RCC 7860 (cell line): Measurements from ENCODE around the gene RRAGD.

Source experiments
- DNase-seq: peaks from one replicate; pipeline ENCODE4 v3.0.0-alpha.2; 2015; ENCODE audit warnings: low spot score
- FAIRE-seq: peaks from 2 replicates; lab custom pipeline; 2012; peaks lifted over from hg19 to GRCh38; lab: Jason Lieb, UNC

RRAGD gene

GRCh38 chr6:89412071-89413005 is at the start of gene RRAGD:
RRAGD (minus strand) TSS chr6:89412273; CDS start chr6:89411993, 280 bp downstream.
- FAIRE-seq: no peak
- no peak for DNase-seq

GRCh38 chr6:89460713-89461112 is 48.6 kb upstream of the RRAGD start:
- no peak for DNase-seq
- FAIRE-seq: no peak

GRCh38 chr6:89459501-89459900 is 47.4 kb upstream of the RRAGD start:
- DNase-seq (no peak), FAIRE-seq (no peak)

GRCh38 chr6:89458704-89459103 is 46.6 kb upstream of the RRAGD start:
- DNase-seq (no peak), FAIRE-seq (no peak)

- DNase-seq: no peak
- no peak for FAIRE-seq
Observed at GRCh38 chr6:89454300-89454699, 42.2 kb upstream of the RRAGD start.

GRCh38 chr6:89452281-89452680 is 40.2 kb upstream of the RRAGD start:
- FAIRE-seq (no peak), DNase-seq (no peak)

- FAIRE-seq (no peak), DNase-seq (no peak)
Observed at GRCh38 chr6:89449193-89449592, 37.1 kb upstream of the RRAGD start.

- no peak for DNase-seq
- FAIRE-seq: no peak
Observed at GRCh38 chr6:89443658-89444057, 31.6 kb upstream of the RRAGD start.

GRCh38 chr6:89440200-89440599 is 28.1 kb upstream of the RRAGD start:
- FAIRE-seq: no peak
- DNase-seq: no peak

- FAIRE-seq (no peak), DNase-seq (no peak)
Observed at GRCh38 chr6:89439014-89439413, 26.9 kb upstream of the RRAGD start.

GRCh38 chr6:89438248-89438647 is 26.2 kb upstream of the RRAGD start:
- FAIRE-seq: no peak
- no peak for DNase-seq

GRCh38 chr6:89436226-89436625 is 24.2 kb upstream of the RRAGD start:
- FAIRE-seq (no peak), DNase-seq (no peak)

GRCh38 chr6:89434954-89435353 is 22.9 kb upstream of the RRAGD start:
- DNase-seq (no peak), FAIRE-seq (no peak)

GRCh38 chr6:89434150-89434499 is 22.1 kb upstream of the RRAGD start:
- no peak for FAIRE-seq
- DNase-seq: no peak

- DNase-seq (no peak), FAIRE-seq (no peak)
Observed at GRCh38 chr6:89433252-89434149, 21.4 kb upstream of the RRAGD start.

GRCh38 chr6:89432875-89433251 is 20.8 kb upstream of the RRAGD start, which contains the start of gene ANKRD6:
ANKRD6 (plus strand) TSS chr6:89433152; CDS start chr6:89566977, 133,825 bp downstream.
- FAIRE-seq: no peak
- DNase-seq: no peak

GRCh38 chr6:89430201-89430962 is 18.3 kb upstream of the RRAGD start:
- no peak for FAIRE-seq
- no peak for DNase-seq

GRCh38 chr6:89416796-89417195 is 4.7 kb upstream of the RRAGD start:
- DNase-seq: no peak
- FAIRE-seq: no peak

GRCh38 chr6:89415185-89415584 is 3.1 kb upstream of the RRAGD start:
- FAIRE-seq: no peak
- no peak for DNase-seq

GRCh38 chr6:89414215-89414614 is 2.1 kb upstream of the RRAGD start:
- FAIRE-seq: no peak

GRCh38 chr6:89413006-89413400 is 930 bp upstream of the RRAGD start:
- FAIRE-seq (no peak), DNase-seq (no peak)

More at GRCh38 chr6:89414215-89414614, 2.1 kb upstream of the RRAGD start:
- no peak for DNase-seq
